Cortex of kidney (tissue), 1 donor: ENCODE data around the gene ELAVL3.
"Not testable (repeated sequence)": the region's sequence is repeated elsewhere in the genome, so short reads cannot be mapped to it uniquely, and the experiment has no call there.

Experiments
- DNase-seq: peaks from one replicate; lab custom pipeline; 2025; lab: John Stamatoyannopoulos, UW

The ELAVL3 gene

GRCh38 chr19:11486661-11487503, 6.0 kb upstream of the ELAVL3 start:
- no peak for DNase-seq

DNA sequence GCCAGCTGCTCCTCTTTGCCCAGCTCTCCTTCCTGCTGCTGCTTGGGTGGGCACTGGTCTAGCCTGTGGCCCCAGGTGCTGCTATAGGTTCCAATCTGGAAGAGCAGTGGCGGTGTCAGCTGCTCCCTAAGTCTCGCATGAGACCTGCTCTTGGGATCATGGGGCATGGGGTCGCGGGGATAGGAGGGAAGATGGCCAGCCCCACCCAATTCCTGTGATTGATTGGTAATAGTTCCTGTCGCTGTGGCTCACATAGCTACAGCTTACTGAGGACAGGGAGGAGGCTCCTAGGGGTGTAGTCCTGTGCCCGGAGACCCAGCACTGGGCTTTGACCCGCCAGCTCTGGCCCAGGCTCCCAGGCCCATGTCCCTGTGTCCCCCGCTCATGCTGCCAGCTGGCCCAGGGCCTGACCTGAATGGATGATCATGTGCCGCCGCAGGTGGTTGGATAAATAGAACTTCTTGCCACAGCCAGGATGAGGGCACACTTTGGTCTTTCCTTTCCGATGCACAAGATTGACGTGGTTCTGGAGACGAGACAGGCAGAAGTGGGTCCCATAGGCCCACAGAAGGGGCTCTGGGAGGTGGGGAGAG, 4.5 kb upstream of the ELAVL3 start:
- no peak for DNase-seq

DNA sequence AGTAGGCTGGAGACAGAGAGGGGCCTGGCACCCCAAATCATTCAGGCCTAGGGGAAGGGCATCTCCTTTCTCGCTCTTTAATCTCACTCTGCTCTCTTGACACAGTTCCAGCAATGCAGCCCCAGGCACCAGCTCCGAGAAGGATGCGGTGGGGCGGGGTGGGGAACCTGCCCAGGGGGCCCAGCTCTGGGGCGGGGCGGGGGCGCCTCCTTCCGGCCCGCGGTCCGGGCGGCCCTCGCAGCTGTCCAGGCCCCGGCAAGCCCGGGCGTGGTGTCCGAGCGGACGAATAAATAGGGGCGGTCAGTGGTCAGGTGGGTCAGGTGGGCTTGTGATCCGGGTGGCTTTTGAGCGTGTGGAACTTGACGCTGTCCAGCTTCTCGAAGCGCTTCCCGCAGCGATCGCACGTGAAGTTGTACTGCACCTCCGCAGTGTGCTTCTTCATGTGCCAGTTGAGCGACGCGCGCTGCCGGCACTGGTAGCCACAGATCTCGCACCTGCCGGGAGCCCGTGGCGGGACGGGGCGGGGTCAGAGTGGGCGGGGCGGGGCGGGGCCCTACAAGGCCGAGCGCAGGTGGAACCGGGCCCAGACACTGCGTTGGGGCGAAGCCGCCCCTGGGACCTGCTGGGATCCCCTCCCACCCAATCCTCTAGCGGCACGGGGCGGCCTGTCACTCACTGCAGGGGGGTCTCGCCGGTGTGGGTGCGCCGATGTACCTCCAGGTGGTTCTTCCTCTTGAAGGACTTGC, 2.7 kb upstream of the ELAVL3 start:
- DNase-seq = no peak

GRCh38 chr19:11482384-11483050, 1.7 kb upstream of the ELAVL3 start:
- no peak for DNase-seq

DNA sequence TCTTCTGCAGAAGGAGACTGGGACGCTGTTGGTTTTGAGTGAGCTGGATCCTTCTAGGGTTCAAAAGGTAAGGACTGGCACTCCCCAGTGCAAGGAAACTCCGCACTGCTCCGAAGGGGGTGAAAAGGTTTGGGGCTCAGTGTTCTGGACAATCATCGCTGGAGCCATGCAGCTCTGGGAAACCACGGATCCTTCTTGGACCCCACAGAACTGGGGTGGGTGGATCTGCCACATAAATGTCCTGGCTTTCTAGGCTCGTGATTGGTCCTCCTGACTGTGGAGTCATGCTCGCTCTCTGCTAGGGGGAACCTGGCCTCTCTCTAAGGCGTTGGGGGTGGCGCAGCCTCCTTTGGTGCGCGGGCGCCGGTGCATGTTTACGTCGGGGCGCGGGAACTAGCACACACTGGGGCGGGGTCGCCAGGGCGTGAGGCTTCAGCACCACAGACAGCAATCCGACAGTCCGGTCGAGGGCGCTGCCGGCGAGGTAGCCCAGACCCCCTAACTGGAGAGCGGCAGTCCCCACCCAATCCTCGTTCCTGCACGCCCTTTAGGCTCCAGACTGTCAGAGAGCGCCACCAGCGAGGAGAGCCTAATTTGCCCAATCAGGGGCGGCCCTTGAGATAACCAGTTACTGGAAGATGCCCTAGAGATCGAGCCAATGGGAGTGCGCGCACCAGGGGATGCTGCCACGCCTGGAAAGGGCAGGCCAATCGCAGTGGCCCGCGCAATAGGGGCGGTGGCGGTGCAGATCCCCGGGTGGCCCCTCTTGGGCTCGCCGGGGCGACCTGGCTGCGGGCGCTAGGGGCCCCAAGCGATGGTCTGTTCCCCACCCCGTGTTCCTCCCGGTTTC, 913 bp upstream of the ELAVL3 start:
- DNase-seq = no peak

- no peak for DNase-seq
Measured at GRCh38 chr19:11479898-11480714, 740 bp downstream of the ELAVL3 start.

- no peak for DNase-seq
Measured at GRCh38 chr19:11479090-11479897, 1.6 kb downstream of the ELAVL3 start.

GRCh38 chr19:11478167-11479089, 2.4 kb downstream of the ELAVL3 start:
- DNase-seq = no peak

GRCh38 chr19:11475861-11476260, 5.0 kb downstream of the ELAVL3 start:
- no peak for DNase-seq

DNA sequence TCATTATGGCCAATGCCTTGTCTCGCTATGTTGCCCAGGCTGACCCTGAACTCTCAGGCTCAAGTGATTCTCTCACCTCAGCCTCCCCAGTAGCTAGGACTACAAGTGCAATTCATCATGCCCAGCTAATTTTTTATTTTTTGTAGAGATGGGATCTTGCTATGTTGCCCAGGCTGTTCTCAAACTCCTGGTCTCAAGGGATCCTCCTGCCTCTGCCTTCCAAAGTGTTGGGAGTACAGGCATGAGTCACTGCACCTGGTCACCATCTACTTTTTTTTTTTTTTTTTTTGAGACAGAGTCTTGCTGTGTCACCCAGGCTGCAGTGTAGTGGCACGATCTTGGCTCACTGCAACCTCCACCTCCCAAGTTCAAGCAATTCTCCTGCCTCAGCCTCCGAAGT, 5.5 kb downstream of the ELAVL3 start:
- DNase-seq = not testable (repeated sequence)

GRCh38 chr19:11473725-11474124, 7.1 kb downstream of the ELAVL3 start:
- DNase-seq = no peak

DNA sequence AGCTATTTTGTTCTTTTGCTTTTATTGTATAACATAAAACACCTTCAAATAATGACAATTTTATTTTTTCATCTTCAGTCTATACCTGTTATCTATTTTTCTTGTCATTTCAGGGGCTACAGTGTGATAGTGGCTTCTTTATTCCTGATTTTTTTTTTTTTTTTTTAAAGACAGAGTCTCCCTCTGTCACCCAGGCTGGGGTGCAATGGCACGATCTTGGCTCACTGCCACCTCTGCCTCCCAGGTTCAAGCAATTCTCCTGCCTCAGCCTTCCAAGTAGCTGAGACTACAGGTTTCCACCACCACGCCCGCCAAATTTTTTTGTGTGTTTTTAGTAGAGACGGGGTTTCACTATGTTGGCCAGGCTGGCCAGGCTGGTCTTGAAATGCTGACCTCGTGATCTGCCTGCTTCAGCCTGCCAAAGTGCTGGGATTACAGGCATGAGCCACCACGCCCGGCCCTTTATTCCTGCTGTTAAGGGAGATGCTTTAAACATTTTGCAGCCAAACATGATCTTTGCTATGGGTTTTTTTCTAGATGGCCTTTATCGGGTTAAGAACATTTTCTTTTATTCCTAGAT, 12.5 kb downstream of the ELAVL3 start:
- DNase-seq = not testable (repeated sequence)

GRCh38 chr19:11465600-11465999, 15.2 kb downstream of the ELAVL3 start:
- no peak for DNase-seq

- DNase-seq = no peak
Measured at GRCh38 chr19:11464333-11465265, 16.2 kb downstream of the ELAVL3 start.

GRCh38 chr19:11463391-11463790, 17.5 kb downstream of the ELAVL3 start:
- DNase-seq = no peak

- DNase-seq = no peak
Measured at GRCh38 chr19:11461453-11461852, 19.4 kb downstream of the ELAVL3 start.

DNA sequence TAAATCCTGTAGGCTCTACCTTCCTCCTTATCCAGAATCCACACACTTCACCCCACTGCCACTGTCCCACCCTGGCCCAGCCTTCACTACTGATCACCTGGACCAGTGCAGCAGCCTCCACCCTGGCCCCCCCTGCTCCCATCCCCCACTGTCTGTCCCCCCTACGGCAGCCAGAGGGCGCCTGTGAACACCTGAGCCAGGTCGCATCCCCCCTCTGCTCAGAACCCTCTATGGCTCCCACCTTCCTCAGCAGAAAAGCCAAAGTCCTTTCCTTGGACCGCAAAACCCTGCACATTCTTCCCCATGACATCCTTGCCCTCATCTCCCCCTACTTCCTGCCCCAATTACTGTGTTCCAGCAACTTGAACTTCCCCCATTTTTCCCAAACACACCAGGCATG, 20.6 kb downstream of the ELAVL3 start:
- DNase-seq = no peak
